A549 (cell line): ENCODE measurements around the gene ZNF692. TPM values are rescaled to one million over a fixed set of nuclear protein-coding genes. Genes with fewer than 3 reads are reported as not detected.

Experiments used
- ATAC-seq, 2 experiments: fragments of 200-7000 bp in 1 of 2; fragments of >200 bp in 1 of 2; cut with Nextera tagmentation in 1 of 2; cut with Tn5 transposase in 1 of 2; 3 replicates each; pipeline versions ENCODE4 v1.8.0 to v1.9.1; 2018 to 2020; ENCODE audit warnings: mild to moderate bottlenecking in 1 of 2, moderate library complexity in 1 of 2
- CTCF ChIA-PET: fragments of 300-600 bp; sonication (Branson Sonifier 250); formaldehyde crosslinking; extraction: SDS; loops from one replicate; lab custom pipeline; 2021; ENCODE audit warnings: antibody characterized with exemption, inconsistent platforms; lab: Yijun Ruan, JAX
- POLR2A ChIA-PET: fragments of 350-600 bp; formaldehyde crosslinking; extraction: SDS; loops from one replicate; lab custom pipeline; 2021; ENCODE audit warnings: antibody characterized with exemption, inconsistent platforms; lab: Yijun Ruan, JAX
- DNase-seq, 2 experiments: peaks; one replicate each; pipeline versions ENCODE4 v3.0.0 to v3.0.0-alpha.2; 2011 to 2016; ENCODE audit warnings: low read depth in 1 of 2, low spot score in 1 of 2
- FAIRE-seq: peaks from 2 replicates; lab custom pipeline; 2011; peaks lifted over from hg19 to GRCh38; lab: Jason Lieb, UNC
- H3K27ac ChIP-seq, 2 experiments: fragments of >200 bp; sonication (Bioruptor Twin); formaldehyde crosslinking; 3 replicates each; pipeline ENCODE4 v1.5.1; 2016 to 2017
- H3K4me1 ChIP-seq: fragments of >200 bp; sonication (Bioruptor Twin); formaldehyde crosslinking; 3 replicates; pipeline ENCODE4 v1.6.1; 2016
- H3K4me2 ChIP-seq: fragments of >200 bp; sonication (Bioruptor Twin); formaldehyde crosslinking; 3 replicates; pipeline ENCODE4 v1.6.1; 2016
- H3K4me3 ChIP-seq: fragments of >200 bp; sonication (Bioruptor Twin); formaldehyde crosslinking; 3 replicates; pipeline ENCODE4 v1.5.1; 2016
- H3K9me3 ChIP-seq: fragments of >200 bp; sonication (Bioruptor Twin); formaldehyde crosslinking; 3 replicates; pipeline ENCODE4 v1.6.1; 2016
- BCL3 ChIP-seq: fragments of >200 bp; sonication (Bioruptor Twin); formaldehyde crosslinking; IDR thresholded peaks from 3 replicates; pipeline ENCODE4 v1.6.1; 2016
- BHLHE40 ChIP-seq: IDR thresholded peaks from 2 replicates; pipeline ENCODE4 v1.6.1; 2012; ENCODE audit warnings: low read depth, low read length, inconsistent platforms
- CBX2 ChIP-seq: fragments of 200-600 bp; sonication (generic); IDR thresholded peaks from 2 replicates; pipeline ENCODE4 v1.6.1; 2016; ENCODE audit warnings: low read depth, mild to moderate bottlenecking, borderline replicate concordance
- CBX8 ChIP-seq: fragments of 200-600 bp; sonication (generic); IDR thresholded peaks from 2 replicates; pipeline ENCODE4 v1.6.1; 2016
- CEBPB ChIP-seq, 2 experiments: fragments of >200 bp in 1 of 2; sonication (Bioruptor Twin) in 1 of 2; formaldehyde crosslinking in 1 of 2; IDR thresholded peaks; 2 replicates each; pipeline ENCODE4 v1.6.1; 2012 to 2016
- CHD4 ChIP-seq: fragments of 200-600 bp; sonication (generic); IDR thresholded peaks from 2 replicates; pipeline ENCODE4 v1.6.1; 2016; ENCODE audit warnings: antibody characterized with exemption, mild to moderate bottlenecking, borderline replicate concordance
- EHF ChIP-seq: fragments of 250-450 bp; sonication (Bioruptor Pico); IDR thresholded peaks from 2 replicates; pipeline ENCODE4 v1.5.0; 2020; ENCODE audit warnings: mild to moderate bottlenecking
- EHMT2 ChIP-seq: fragments of 200-600 bp; sonication (generic); IDR thresholded peaks from 2 replicates; pipeline ENCODE4 v1.6.1; 2016; ENCODE audit warnings: antibody characterized with exemption, low read depth, mild to moderate bottlenecking, moderate library complexity
- ESRRA ChIP-seq: fragments of 150-350 bp; IDR thresholded peaks from 2 replicates; pipeline ENCODE4 v1.6.1; 2014; ENCODE audit warnings: mild to moderate bottlenecking, low read length, borderline replicate concordance
- FOSB ChIP-seq: fragments of 250-450 bp; sonication (Bioruptor Pico); IDR thresholded peaks from 2 replicates; pipeline ENCODE4 v1.5.0; 2020; ENCODE audit warnings: mild to moderate bottlenecking, moderate library complexity
- FOSL2 ChIP-seq, 2 experiments: fragments of 450-650 bp in 1 of 2; fragments of >200 bp in 1 of 2; sonication (Bioruptor Twin) in 1 of 2; formaldehyde crosslinking; IDR thresholded peaks; 2 replicates each; pipeline versions ENCODE4 v1.5.0 to v1.6.1; 2016 to 2020; ENCODE audit warnings: mild to moderate bottlenecking in 1 of 2, moderate library complexity in 1 of 2
- HDAC2 ChIP-seq: fragments of 200-600 bp; sonication (generic); IDR thresholded peaks from 2 replicates; pipeline ENCODE4 v1.6.1; 2016
- HES2 ChIP-seq: fragments of >200 bp; sonication (Bioruptor Twin); formaldehyde crosslinking; IDR thresholded peaks from 2 replicates; pipeline ENCODE4 v1.6.1; 2016
- HOXA7 ChIP-seq: fragments of 250-450 bp; sonication (Bioruptor Pico); IDR thresholded peaks from 2 replicates; pipeline ENCODE4 v1.5.0; 2020; ENCODE audit warnings: mild to moderate bottlenecking, moderate library complexity
- JUN ChIP-seq, 2 experiments: fragments of >200 bp; sonication (Bioruptor Twin); formaldehyde crosslinking; IDR thresholded peaks; 2 replicates in 1 of 2; 3 replicates in 1 of 2; pipeline ENCODE4 v1.6.1; 2016 to 2017
- KDM5A ChIP-seq: fragments of 200-600 bp; sonication (generic); IDR thresholded peaks from 2 replicates; pipeline ENCODE4 v1.6.1; 2016; ENCODE audit warnings: antibody characterized with exemption, mild to moderate bottlenecking
- MAFK ChIP-seq: fragments of 450-650 bp; IDR thresholded peaks from 2 replicates; pipeline ENCODE4 v1.6.1; 2014; ENCODE audit not compliant: partially characterized antibody
- NFE2L2 ChIP-seq: fragments of 150-350 bp; conservative IDR thresholded peaks from 2 replicates; pipeline ENCODE4 v1.6.1; 2014; ENCODE audit warnings: low read length
- RAD21 ChIP-seq, 2 experiments: fragments of >200 bp in 1 of 2; sonication (Bioruptor Twin) in 1 of 2; formaldehyde crosslinking in 1 of 2; IDR thresholded peaks in 1 of 2; conservative IDR thresholded peaks in 1 of 2; 2 replicates in 1 of 2; 3 replicates in 1 of 2; pipeline ENCODE4 v1.6.1; 2012 to 2018; ENCODE audit warnings: inconsistent platforms in 1 of 2
- RARB ChIP-seq: fragments of 250-450 bp; sonication (Bioruptor Pico); IDR thresholded peaks from 2 replicates; pipeline ENCODE4 v1.8.0; 2021; ENCODE audit warnings: mild to moderate bottlenecking, moderate library complexity
- RFX5 ChIP-seq: fragments of 450-650 bp; IDR thresholded peaks from 2 replicates; pipeline ENCODE4 v1.7.1; 2014; ENCODE audit warnings: antibody characterized with exemption, mild to moderate bottlenecking, moderate library complexity
- SMC3 ChIP-seq: fragments of >200 bp; sonication (Bioruptor Twin); formaldehyde crosslinking; IDR thresholded peaks from 3 replicates; pipeline ENCODE4 v1.6.1; 2018; ENCODE audit warnings: inconsistent platforms
- ZC3H11A ChIP-seq: fragments of 450-650 bp; IDR thresholded peaks from 2 replicates; pipeline ENCODE4 v1.6.1; 2014; ENCODE audit warnings: antibody characterized with exemption, mild to moderate bottlenecking
- ZNF302 ChIP-seq: fragments of 250-450 bp; sonication (Bioruptor Pico); IDR thresholded peaks from 2 replicates; pipeline ENCODE4 v1.9.0; 2021; ENCODE audit warnings: inconsistent platforms, mild to moderate bottlenecking, moderate library complexity
- WGBS: methylation state at CpG from one replicate; pipeline ENCODE4 v1.1.6; 2017; ENCODE audit errors: missing lambda C conversion rate; 5-methylcytosine and 5-hydroxymethylcytosine counted together
- polyA plus RNA-seq, 4 experiments: library from polyadenylated mRNA; depleted of rRNA in 3 of 4; stranded (reverse); fragments of >200 nt; fragmentation: RNase III in 1 of 4; extraction: RNeasy Plus Mini Kit Qiagen cat#74134 plus additional on column Dnase treatment in 1 of 4; gene quantifications; 2 replicates in 3 of 4; 3 replicates in 1 of 4; pipeline ENCODE4 v1.2.3, GENCODE V29; 2011 to 2017
- TF ChIP-seq, protein P1 (sequence below): fragments of >200 bp; sonication (Bioruptor Twin); formaldehyde crosslinking; IDR thresholded peaks from 3 replicates; pipeline ENCODE4 v1.5.1; 2016
- TF ChIP-seq, protein P2 (sequence below): IDR thresholded peaks from 2 replicates; pipeline ENCODE4 v1.6.1; 2012; ENCODE audit warnings: low read depth, borderline replicate concordance
- TF ChIP-seq, protein P3 (sequence below): fragments of 450-650 bp; IDR thresholded peaks from 2 replicates; pipeline ENCODE4 v1.6.1; 2014; ENCODE audit warnings: antibody characterized with exemption

The ZNF692 gene
- polyA plus RNA-seq, 2 of the 4 experiments (the other 2 are of a cell fraction) = 19.8 to 46.8 TPM

DNA sequence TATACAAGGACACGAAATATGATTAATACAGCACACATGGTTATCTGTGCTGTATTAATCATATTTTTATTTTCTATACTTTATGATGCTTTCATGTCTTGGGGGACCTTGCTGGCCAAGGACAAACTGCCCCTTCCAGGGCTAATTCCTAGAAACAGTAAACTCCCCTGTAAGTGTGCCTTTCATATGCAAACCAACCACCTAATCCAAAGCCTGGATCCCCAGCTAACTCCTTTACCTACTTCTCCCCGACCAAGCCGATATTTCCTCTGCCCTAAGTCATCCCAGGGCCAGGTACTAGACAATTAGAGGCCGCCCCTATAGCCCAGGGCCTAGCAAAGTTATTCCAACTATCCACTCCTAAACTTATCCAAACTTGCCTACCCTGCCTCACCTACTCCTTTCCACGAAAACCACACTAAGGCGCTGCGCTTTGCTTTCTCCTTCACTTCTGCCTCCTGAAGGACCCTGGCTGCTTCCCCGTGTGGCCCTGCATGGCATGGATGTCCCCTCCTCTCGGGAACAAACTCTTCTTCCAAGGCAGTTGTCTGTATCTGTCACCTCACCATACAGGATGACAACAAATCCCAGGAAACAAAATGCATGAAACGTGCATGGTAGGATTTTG lies 43.4 kb downstream of the ZNF692 start:
- ChIA-PET POLR2A (no interaction called here), CTCF (interaction anchor here (0.7 to 1.5 kb wide), 2 partner anchors 10 to 43 kb away, joined by 3 to 5 read pairs; partner anchors contain the start of genes SH3BP5L and ZNF692)
- FAIRE-seq = no peak
- TF ChIP-seq EHF (CRISPR knock-in tag) (no peak), KDM5A (no peak)
- no peak for DNase-seq
- Histone ChIP-seq H3K9me3 (no peaks in the 10 kb centered on the region), H3K4me3 (no peak overlapping the region), H3K4me2 (no peak overlapping the region), H3K4me1 (peaks cover 16% of the 10 kb centered on the region), H3K27ac (no peak overlapping the region)
- WGBS = 93% methylated on average over 10 of the region's 10 CpGs
- no peak for ATAC-seq

GRCh38 chr1:248814351-248814750 lies 44.5 kb downstream of the ZNF692 start:
- TF ChIP-seq HDAC2 (no peak), CHD4 (no peak), ZC3H11A (no peak), HES2 (no peak), CBX8 (no peak), EHMT2 (no peak), ESRRA (no peak), SMC3 (no peak), FOSL2 (IDR thresholded peaks at IDR 0.05) (no peak), FOSL2 (CRISPR knock-in tag; IDR thresholded peaks at IDR 0.05) (no peak), FOSB (CRISPR knock-in tag) (no peak)
- TF ChIP-seq, protein P1, sequence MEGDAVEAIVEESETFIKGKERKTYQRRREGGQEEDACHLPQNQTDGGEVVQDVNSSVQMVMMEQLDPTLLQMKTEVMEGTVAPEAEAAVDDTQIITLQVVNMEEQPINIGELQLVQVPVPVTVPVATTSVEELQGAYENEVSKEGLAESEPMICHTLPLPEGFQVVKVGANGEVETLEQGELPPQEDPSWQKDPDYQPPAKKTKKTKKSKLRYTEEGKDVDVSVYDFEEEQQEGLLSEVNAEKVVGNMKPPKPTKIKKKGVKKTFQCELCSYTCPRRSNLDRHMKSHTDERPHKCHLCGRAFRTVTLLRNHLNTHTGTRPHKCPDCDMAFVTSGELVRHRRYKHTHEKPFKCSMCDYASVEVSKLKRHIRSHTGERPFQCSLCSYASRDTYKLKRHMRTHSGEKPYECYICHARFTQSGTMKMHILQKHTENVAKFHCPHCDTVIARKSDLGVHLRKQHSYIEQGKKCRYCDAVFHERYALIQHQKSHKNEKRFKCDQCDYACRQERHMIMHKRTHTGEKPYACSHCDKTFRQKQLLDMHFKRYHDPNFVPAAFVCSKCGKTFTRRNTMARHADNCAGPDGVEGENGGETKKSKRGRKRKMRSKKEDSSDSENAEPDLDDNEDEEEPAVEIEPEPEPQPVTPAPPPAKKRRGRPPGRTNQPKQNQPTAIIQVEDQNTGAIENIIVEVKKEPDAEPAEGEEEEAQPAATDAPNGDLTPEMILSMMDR = no peak
- TF ChIP-seq, protein P2, sequence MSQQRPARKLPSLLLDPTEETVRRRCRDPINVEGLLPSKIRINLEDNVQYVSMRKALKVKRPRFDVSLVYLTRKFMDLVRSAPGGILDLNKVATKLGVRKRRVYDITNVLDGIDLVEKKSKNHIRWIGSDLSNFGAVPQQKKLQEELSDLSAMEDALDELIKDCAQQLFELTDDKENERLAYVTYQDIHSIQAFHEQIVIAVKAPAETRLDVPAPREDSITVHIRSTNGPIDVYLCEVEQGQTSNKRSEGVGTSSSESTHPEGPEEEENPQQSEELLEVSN = no peak
- TF ChIP-seq, all 56 proteins: peak for 0
- no peak overlapping the region for H3K4me2 ChIP-seq
- WGBS = 91% methylated on average over 16 of the region's 16 CpGs
- CTCF ChIA-PET = no interaction called here
- no peaks in the 10 kb centered on the region for H3K9me3 ChIP-seq
- POLR2A ChIA-PET = interaction anchor here (0.7 kb wide), 1 partner anchor 12 kb away, joined by 4 read pairs; the partner anchor contains the start of gene SH3BP5L
- no peak overlapping the region for H3K4me3 ChIP-seq
- H3K27ac ChIP-seq = no peak overlapping the region
- no peak for DNase-seq
- no peak for FAIRE-seq
- peaks cover 10% of the 10 kb centered on the region; the same call in 2 of the 3 replicates for H3K4me1 ChIP-seq
- ATAC-seq = no peak

- Histone ChIP-seq H3K4me1 (peaks cover 10% of the 10 kb centered on the region; the same call in 2 of the 3 replicates), H3K4me3 (no peak overlapping the region), H3K9me3 (no peaks in the 10 kb centered on the region), H3K4me2 (no peak overlapping the region), H3K27ac (no peak overlapping the region)
- ChIA-PET POLR2A (interaction anchor here (0.6 kb wide), 1 partner anchor 9 kb away, joined by 3 read pairs; no protein-coding TSS in a partner anchor), CTCF (interaction anchor here (2.5 kb wide), 1 partner anchor 12 kb away, joined by 6 read pairs; the partner anchor contains the start of gene SH3BP5L)
- WGBS = 93% methylated on average over 8 of the region's 8 CpGs
- TF ChIP-seq BCL3 (no peak), RAD21 (conservative IDR thresholded peaks at IDR 0.05 in 1 of 2, IDR thresholded peaks at IDR 0.05 in 1 of 2) (no peak), HOXA7 (CRISPR knock-in tag) (no peak), RFX5 (no peak), BHLHE40 (no peak), JUN (IDR thresholded peaks at IDR 0.05) (no peak), CBX2 (no peak), MAFK (no peak), ZNF302 (no peak), RARB (CRISPR knock-in tag) (no peak), NFE2L2 (no peak), HDAC2 (no peak), CEBPB (IDR thresholded peaks at IDR 0.05) (no peak)
- TF ChIP-seq, protein P3, sequence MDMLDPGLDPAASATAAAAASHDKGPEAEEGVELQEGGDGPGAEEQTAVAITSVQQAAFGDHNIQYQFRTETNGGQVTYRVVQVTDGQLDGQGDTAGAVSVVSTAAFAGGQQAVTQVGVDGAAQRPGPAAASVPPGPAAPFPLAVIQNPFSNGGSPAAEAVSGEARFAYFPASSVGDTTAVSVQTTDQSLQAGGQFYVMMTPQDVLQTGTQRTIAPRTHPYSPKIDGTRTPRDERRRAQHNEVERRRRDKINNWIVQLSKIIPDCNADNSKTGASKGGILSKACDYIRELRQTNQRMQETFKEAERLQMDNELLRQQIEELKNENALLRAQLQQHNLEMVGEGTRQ = no peak
- FAIRE-seq (no peak), ATAC-seq (no peak), DNase-seq (no peak)
These were observed 45.3 kb downstream of the ZNF692 start for GRCh38 chr1:248813546-248813945.
